ENCODE data around the gene XIRP1.

DNA sequence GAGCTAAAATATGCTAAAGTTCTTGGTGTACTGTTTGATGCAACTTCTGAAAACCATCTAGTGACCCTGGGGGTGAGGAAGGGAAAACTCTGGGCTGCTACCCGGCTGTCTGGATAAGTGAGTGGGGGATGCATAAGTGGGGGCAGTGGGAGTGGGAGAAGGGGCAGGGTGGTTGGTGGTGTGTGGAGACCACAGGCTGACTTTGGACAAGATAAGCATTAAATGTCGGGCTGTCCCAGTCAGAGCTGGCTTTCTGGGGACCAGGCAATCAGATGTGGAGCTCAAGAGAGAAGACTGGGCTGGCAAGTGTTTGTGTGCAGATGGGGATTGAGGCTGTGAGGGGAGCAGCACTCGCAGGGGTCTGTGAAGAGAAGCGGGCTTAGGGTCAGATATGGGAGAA lies 11.0 kb upstream of the XIRP1 start:
- TF ChIP-seq, protein P1, sequence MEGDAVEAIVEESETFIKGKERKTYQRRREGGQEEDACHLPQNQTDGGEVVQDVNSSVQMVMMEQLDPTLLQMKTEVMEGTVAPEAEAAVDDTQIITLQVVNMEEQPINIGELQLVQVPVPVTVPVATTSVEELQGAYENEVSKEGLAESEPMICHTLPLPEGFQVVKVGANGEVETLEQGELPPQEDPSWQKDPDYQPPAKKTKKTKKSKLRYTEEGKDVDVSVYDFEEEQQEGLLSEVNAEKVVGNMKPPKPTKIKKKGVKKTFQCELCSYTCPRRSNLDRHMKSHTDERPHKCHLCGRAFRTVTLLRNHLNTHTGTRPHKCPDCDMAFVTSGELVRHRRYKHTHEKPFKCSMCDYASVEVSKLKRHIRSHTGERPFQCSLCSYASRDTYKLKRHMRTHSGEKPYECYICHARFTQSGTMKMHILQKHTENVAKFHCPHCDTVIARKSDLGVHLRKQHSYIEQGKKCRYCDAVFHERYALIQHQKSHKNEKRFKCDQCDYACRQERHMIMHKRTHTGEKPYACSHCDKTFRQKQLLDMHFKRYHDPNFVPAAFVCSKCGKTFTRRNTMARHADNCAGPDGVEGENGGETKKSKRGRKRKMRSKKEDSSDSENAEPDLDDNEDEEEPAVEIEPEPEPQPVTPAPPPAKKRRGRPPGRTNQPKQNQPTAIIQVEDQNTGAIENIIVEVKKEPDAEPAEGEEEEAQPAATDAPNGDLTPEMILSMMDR (conservative IDR thresholded peaks at IDR 0.05; ENCODE audit: low read depth in 2 of 2): no peak
- TF ChIP-seq EZH2 (IDR thresholded peaks at IDR 0.05; ENCODE audit: low read depth, unreplicated experiment) (no peak), ZNF114 (CRISPR knock-in tag; IDR thresholded peaks at IDR 0.05) (no peak)

Data from GM23338 (cell line).